Measurements from ENCODE around the gene CHN1. TPM values are rescaled to one million over a fixed set of nuclear protein-coding genes. Genes with fewer than 3 reads are reported as not detected.

The CHN1 gene
- total RNA-seq, 1 experiment from 2014 or later = 0.41 TPM

- TF ChIP-seq CTCF (IDR thresholded peaks at IDR 0.05; ENCODE audit: insufficient read depth in 1 of 2, low read depth in 1 of 2, low read length in 1 of 2, severe bottlenecking in 1 of 2, unreplicated experiment in 1 of 2) = no peak
- no TSS peak for BruUV-seq (replicated peaks)
- H3K9me3 ChIP-seq = no peaks in the 10 kb centered on the region; the same call in 1 of the 2 replicates
- H3K36me3 ChIP-seq (ENCODE audit: control insufficient read depth, insufficient read depth, low read length) = no peaks in the 10 kb centered on the region
- ChIA-PET CTCF (no interaction called here), POLR2A (no interaction called here)
- no peaks in the 10 kb centered on the region for H3K36me3 Mint-ChIP-seq (ENCODE audit: insufficient read depth, unreplicated experiment)
- H3K4me1 Mint-ChIP-seq (ENCODE audit: low read depth, unreplicated experiment) = no peaks in the 10 kb centered on the region
- H3K4me3 ChIP-seq (ENCODE audit: low read depth, low read length) = no peak overlapping the region
- H3K4me3 Mint-ChIP-seq (ENCODE audit: unreplicated experiment) = no peak overlapping the region
- no peak for DNase-seq
- intact Hi-C loops (cut with micrococcal nuclease; ENCODE audit: unreplicated experiment) = no loop called here
- no peaks in the 10 kb centered on the region for H3K4me1 ChIP-seq
- H3K27ac Mint-ChIP-seq (ENCODE audit: unreplicated experiment) = no peak overlapping the region
- no peaks in the 10 kb centered on the region for H3K27me3 ChIP-seq (replicated peaks; ENCODE audit: control insufficient read depth, insufficient read depth, low read length)
- peaks cover 3% of the 10 kb centered on the region for H3K27me3 Mint-ChIP-seq (ENCODE audit: insufficient read depth, unreplicated experiment)
- no peaks in the 10 kb centered on the region for H3K9me3 Mint-ChIP-seq (ENCODE audit: unreplicated experiment)
Measured at GRCh38 chr2:174919947-174920595, 85.1 kb downstream of the CHN1 start.

GRCh38 chr2:174918886-174919526, 86.2 kb downstream of the CHN1 start:
- POLR2A ChIA-PET = no interaction called here
- Mint-ChIP-seq H3K4me3 (ENCODE audit: unreplicated experiment) (no peak overlapping the region), H3K36me3 (ENCODE audit: insufficient read depth, unreplicated experiment) (no peaks in the 10 kb centered on the region)

More at GRCh38 chr2:174918886-174919526, 86.2 kb downstream of the CHN1 start:
- Histone ChIP-seq H3K9me3 (no peaks in the 10 kb centered on the region), H3K27me3 (replicated peaks; ENCODE audit: control insufficient read depth, insufficient read depth, low read length) (no peaks in the 10 kb centered on the region), H3K4me1 (no peaks in the 10 kb centered on the region), H3K36me3 (ENCODE audit: control insufficient read depth, insufficient read depth, low read length) (no peaks in the 10 kb centered on the region), H3K4me3 (ENCODE audit: low read depth, low read length) (no peak overlapping the region)
- DNase-seq = no peak
- no peak for TF ChIP-seq CTCF (IDR thresholded peaks at IDR 0.05; ENCODE audit: insufficient read depth in 1 of 2, low read depth in 1 of 2, low read length in 1 of 2, severe bottlenecking in 1 of 2, unreplicated experiment in 1 of 2)
- no peaks in the 10 kb centered on the region for H3K9me3 Mint-ChIP-seq (ENCODE audit: unreplicated experiment)
- CTCF ChIA-PET = no interaction called here
- intact Hi-C loops (cut with micrococcal nuclease; ENCODE audit: unreplicated experiment) = no loop called here
- H3K27ac Mint-ChIP-seq (ENCODE audit: unreplicated experiment) = no peak overlapping the region
- H3K27me3 Mint-ChIP-seq (ENCODE audit: insufficient read depth, unreplicated experiment) = no peaks in the 10 kb centered on the region
- no TSS peak for BruUV-seq (replicated peaks)
- H3K4me1 Mint-ChIP-seq (ENCODE audit: low read depth, unreplicated experiment) = no peaks in the 10 kb centered on the region
